HG03196 (cell line): Measurements from ENCODE around the gene CD151.
A peak's percentile ranks its signal among the peaks of the same experiment; 100 is the strongest.

Experiments
- ATAC-seq: cut with Tn5 transposase; IDR thresholded peaks from one replicate; pipeline ENCODE4 v1.9.1; 2021; ENCODE audit not compliant: unreplicated experiment

The CD151 gene

DNA sequence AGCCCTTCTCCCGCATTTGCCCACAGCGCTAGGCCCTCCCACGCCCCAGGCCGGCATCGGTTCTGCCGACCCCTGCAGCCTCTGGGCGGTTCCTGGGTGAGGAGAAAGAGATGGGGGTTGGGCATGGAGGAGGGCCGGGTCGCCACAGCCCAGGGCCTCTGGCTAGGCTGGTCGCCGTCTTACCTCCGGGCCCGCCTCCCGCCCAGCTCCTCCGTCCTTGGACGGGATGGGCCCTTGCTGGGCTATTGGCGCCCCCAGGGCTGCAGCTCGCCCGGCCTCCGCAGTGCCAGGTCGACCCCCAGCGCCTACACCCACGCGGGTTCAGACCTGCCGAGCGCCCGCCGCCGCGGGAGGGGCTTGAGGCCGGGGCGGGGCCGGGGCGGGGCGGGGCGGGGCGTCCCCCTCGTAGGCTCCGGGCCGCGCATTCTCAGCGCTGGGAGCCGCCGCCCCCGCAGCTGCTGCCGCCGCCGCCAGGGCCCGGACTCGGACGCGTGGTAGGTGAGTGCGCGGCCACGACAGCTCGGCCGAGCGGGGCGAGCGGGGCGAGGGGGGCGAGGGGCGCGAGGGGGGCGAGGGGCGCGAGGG, at the start of gene CD151:
Gene CD151, plus strand, starts transcription at position 424 of the 585 bp plus-strand sequence. CDS start 3,118 bp downstream, outside the sequence.
- ATAC-seq = peak; percentile 31

DNA sequence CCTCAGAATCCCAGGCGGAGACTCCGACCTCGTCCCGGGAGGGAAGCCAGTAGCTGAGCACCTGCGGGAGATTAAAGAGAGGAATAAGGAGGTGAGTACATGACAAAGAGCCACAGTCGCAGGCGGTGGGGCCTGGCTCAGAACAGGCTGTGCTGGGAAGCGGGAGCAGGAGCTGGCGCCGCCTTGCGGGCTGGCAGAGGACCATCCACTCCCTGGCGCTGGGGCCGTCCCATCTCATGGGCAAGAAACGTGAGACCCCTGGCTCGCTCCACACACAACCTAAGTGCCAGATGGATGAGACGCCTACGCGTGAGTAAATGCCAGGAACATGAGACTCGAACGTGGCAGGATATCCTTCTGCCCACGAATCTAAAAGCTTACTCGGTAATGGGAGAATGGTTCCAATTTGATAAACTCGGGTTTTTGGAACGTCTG, 49.2 kb upstream of the CD151 start:
- ATAC-seq = no peak

DNA sequence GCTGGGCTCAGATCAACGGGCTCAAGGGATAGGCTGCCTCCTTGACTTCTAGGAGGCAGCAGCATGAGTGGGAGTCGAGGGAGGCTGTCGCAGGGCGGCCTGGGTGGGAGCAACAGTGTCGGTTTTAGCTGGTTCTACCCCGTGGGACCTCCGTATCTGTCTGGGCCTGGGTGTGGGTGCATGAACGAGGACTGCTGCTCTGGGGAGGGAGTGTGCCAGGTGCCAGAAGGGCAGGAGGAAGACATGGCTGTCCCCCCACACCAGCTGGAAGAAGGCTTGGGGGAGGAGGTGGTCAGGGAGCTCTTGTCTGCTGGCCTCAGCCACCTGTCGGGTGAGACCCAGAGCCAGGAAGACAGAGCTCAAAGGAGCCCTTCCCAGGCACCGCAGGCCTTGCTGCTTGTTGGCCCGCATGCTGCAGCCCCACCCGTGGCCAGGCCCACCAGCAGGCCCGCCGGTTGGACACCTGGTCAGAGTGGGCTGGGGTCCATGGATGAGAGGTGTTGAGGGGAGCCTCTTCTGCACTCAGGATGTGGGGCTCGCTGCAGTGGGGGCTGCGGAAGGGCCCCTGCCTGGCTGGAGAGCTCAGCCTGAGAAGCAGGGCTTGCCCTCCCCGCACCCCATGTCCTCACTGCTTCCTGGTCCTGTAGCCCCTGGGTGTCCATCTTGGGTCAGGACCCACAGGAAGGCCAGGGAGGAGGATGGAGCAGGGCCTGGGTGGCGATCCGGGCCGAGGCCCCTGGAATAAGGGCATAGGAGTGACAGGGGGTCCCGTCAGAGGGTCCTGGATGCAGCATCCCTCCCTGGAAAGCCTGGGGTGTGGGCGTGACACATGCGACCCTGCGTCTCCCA, 46.3 kb upstream of the CD151 start:
- ATAC-seq = no peak

DNA sequence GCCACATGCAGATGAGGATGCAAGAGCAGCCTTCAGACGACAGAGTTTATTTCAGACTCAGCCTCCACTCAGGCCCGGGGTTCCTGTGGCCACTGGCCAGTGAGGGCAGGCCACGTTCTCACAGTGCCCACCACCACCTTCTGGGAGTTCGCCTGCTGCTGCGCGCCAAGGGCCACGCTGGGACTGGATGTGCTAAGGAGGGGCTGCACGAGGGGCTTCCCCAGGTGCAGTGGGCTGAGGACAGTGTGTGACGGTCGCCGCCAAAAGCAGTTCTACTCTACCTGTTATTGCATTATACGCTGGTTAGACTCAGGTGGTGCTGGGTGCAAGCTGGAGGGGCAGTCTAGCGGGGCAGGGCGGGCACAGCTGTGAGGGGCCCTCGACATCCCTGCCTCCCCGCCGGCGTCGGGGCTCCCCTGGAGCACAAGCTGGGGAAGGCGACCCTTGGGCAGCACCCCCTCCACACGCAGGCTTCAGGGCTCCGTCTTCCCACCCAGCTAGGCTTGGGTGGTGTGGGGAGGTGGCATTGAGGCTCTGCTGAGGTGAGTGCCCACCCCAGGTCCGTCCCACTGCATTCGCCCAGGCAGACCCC, 45.6 kb upstream of the CD151 start:
- no peak for ATAC-seq

GRCh38 chr11:788009-788640, 44.6 kb upstream of the CD151 start:
- no peak for ATAC-seq

GRCh38 chr11:788953-789940, 43.5 kb upstream of the CD151 start:
- no peak for ATAC-seq

- no peak for ATAC-seq
Observed at GRCh38 chr11:789943-790342, 42.8 kb upstream of the CD151 start, which contains the start of gene CEND1. CEND1 (minus strand) TSS chr11:790090; CDS start chr11:788576, 1,514 bp downstream.

DNA sequence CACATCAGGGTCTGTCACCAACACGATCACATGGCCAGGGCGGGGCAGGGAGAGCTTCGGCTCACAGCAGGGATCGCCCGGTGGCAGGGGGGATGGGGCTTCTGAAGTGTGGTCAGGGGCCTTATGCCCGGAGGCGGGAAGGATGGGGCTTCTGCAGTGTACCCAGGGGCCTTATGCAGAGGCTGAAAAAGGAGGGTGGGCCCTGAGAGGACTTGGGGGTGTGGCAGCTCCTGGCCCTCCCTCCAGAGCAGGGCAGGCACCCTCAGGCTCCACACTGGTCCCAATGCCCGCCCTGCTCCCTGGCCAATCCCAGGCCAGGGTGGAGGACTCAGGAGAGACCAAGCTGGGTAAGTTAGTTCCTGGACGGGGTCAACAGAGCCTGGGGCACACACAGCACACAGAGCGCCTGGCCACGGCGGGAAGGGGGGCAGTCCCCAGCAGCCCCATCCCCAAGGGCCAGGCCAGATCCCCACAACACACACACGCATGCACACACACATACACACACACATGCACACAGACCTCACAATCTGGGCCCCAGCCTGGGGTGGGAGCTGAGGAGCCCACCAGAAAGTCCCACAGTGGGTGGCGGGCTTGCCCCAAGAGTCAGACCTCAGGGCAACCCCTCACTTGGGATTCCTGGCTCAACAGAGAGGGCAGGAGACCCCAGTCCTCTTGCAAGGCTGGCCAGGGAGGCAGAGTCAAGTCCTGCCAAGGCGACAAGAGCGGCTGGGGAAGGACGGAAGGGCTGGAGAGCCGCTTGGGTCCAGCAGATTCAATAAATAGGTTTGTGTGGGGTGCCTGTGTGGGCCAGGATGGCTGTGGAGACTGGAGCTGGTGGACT, 41.8 kb upstream of the CD151 start:
- ATAC-seq = no peak

DNA sequence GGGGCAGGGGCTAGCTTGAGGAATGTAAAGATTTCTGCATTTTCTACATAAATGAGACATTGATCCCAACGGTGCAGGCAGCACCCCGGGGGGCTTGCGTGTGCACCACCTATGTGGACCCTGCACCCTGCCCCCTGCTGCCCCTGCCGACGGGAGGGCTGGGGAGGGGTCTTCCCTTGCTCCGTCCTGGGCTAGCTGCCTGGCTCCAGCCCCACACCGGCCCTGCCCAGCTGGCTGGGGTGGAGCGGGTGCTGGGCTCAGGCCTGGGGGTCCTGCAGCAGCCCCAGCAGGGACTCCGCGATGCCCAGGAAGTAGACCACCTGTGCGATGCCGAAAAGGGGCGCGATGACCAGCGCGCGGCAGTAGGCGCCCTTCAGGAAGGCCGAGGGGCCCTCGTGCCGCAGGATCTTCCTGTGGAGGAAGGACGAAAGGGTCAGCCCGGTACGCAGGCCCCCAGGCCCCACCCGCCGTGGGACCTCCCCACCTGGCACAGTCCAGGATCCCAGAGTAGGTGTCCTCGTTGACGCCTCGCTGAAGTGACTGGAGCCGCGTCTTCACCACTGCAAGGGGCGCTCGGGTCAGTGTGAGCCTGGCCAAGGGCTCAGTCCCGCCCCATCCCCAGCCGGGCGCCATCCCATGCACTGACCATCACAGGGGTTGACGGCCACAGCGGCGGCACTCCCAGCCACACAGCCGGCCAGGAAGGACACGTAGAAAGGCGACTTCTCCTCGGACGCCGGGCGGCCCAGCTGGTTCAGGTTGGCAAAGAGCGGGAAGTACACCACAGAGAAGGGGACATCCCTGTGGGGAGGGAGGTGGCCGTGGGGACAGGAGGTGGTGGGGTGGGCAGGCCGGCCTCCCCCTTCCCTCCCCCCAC, 40.9 kb upstream of the CD151 start:
- no peak for ATAC-seq

- no peak for ATAC-seq
Observed at GRCh38 chr11:792535-792821, 40.3 kb upstream of the CD151 start.

DNA sequence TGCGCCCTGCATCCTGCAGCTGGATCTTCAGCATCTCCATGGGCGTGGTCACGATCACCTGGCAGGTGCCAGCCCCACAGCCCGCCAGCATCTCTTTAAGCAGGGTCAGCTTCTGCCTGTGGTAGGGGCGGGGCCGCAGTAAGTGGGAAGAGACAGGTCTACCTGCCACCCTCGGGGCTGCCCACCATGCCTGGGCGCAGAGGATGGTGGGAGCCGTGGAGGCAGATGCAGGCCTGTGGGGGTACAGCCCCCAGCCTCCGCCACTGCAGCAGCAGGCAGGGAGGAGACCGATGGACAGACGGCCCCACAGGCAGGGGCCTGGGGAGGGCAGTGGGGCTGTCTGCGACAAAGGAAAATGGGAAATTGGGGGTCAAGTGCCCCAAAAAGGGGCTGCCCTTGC, 39.9 kb upstream of the CD151 start:
- no peak for ATAC-seq

GRCh38 chr11:793556-793955, 39.2 kb upstream of the CD151 start:
- ATAC-seq = no peak

GRCh38 chr11:794013-794765, 38.6 kb upstream of the CD151 start:
- ATAC-seq = no peak

GRCh38 chr11:794766-795633, 37.8 kb upstream of the CD151 start:
- ATAC-seq = no peak

DNA sequence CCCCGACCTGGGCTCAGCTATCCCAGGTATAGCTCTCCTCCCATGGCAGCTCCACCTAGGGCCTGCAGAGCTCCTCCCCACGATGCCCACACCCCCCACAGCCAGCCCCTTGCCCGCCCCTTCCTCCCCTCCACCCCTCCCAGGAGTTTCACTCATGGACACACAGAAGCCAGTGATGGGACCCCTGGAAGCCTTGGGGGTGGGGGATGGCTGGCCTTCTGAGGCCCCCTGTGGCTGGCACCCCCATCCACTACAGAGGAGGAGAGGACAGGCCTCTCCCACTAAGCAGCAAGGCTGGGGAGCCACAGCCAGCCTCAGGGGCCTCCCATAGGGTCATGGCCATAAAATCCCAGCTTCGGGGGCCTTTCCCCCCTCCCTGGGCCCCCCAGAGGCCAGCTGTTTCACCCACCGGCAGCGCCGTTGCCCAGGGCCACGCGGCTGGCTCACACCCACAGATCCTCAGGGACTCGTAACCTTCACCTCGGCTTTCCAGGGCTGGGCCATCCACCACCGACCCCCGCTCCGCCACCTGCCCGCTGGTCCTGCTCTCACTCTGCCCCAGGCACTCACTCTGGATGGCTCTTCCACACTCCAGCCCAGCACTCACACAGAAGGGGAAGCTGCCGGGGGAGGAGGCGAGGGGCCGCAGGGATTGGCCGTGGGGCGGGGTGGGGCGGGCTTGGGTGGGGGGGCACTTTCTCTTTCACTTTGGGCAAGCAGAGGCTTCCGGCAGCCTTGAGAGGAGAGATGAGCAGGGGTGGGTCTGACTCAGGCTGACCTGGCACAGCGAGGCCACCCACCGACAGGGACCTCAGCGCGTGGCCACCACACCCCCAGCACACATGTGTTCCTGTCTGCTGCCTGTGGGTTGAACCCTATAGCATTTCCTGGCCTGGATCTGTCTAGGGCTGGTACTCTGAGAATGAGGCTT, 36.9 kb upstream of the CD151 start:
- peak; percentile 23 for ATAC-seq
